ENCODE data around the gene MDM2. TPM values are rescaled to one million over a fixed set of nuclear protein-coding genes. Genes with fewer than 3 reads are reported as not detected.

MDM2 gene
- total and polyA plus RNA-seq, 2 donors (not counting 3 experiments of a cell fraction or from before 2014, with no cell fraction given), result 16.7 to 270 TPM

DNA sequence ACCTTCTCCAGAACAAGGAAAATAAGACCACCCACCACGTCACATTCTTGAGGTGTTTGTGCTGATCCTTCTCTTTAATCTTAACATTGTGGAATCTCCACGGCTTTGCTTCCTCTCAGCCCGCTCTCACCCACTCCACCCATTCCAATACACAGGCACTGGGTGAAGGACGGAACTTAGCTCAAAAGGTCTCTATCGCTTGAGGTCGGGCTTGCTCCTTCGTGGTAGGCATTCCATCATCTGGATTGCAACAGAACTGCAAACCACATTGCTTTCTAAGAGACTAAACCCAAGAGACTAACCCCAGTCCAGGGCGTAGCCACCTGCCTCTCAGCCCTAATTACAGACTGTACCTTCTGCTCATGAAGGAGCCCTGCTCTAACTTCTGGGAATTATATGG is 24.0 kb upstream of the MDM2 start:
- ChIA-PET POLR2A (no interaction called here), CTCF (interaction anchor here (0.6 to 1.0 kb wide), 2 partner anchors 21 to 27 kb away, joined by 3 to 4 read pairs; no protein-coding TSS in a partner anchor)
- Histone ChIP-seq H3K4me2 (ENCODE audit: insufficient read depth, low read length) (no peak overlapping the region), H3K4me1 (ENCODE audit: control insufficient read depth, extremely low read depth, insufficient read depth, low read length) (peaks cover 18% of the 10 kb centered on the region), H3K9me3 (replicated peaks; ENCODE audit: control insufficient read depth, insufficient read depth, low read length) (no peaks in the 10 kb centered on the region), H3K9ac (replicated peaks; ENCODE audit: extremely low read depth, insufficient read depth, low read length) (no peak overlapping the region), H3K9me1 (replicated peaks; ENCODE audit: control insufficient read depth, extremely low read depth, insufficient read depth, low read length) (no peaks in the 10 kb centered on the region), H3K27me3 (ENCODE audit: control insufficient read depth in 2 of 2, insufficient read depth in 2 of 2, low read length in 2 of 2) (no peaks in the 10 kb centered on the region), H3K36me3 (ENCODE audit: control insufficient read depth in 2 of 2, extremely low read depth in 1 of 2, insufficient read depth in 2 of 2, low read length in 2 of 2) (no peaks in the 10 kb centered on the region), H3K27ac (ENCODE audit: insufficient read depth, low read depth, low read length) (no peak overlapping the region), H2AFZ (ENCODE audit: low read depth, low read length) (no peak overlapping the region), H4K20me1 (replicated peaks; ENCODE audit: control insufficient read depth, extremely low read depth, insufficient read depth, low read length) (no peaks in the 10 kb centered on the region), H3K4me3 (replicated peaks in 1 of 3; ENCODE audit: insufficient read depth in 1 of 3, low read depth in 1 of 3, low read length in 3 of 3) (no peak overlapping the region), H3K79me2 (ENCODE audit: control insufficient read depth, insufficient read depth, low read length) (no peaks in the 10 kb centered on the region)
- dilution Hi-C loops (cut with MboI; ENCODE audit: extremely low pct_ligation_motif_present, low sequenced_read_pairs), result no loop called here
- TF ChIP-seq MYC (IDR thresholded peaks at IDR 0.05; ENCODE audit: low read depth, low read length) (no peak), CTCF (IDR thresholded peaks at IDR 0.05; ENCODE audit: extremely low read depth in 1 of 2, insufficient read depth in 1 of 2, low read depth in 1 of 2, low read length in 2 of 2) (no peak), GATA2 (IDR thresholded peaks at IDR 0.05; ENCODE audit: insufficient read depth, insufficient read length, low read depth, low read length) (no peak), POLR2AphosphoS5 (IDR thresholded peaks at IDR 0.05; ENCODE audit: insufficient read depth, low read depth, low read length) (no peak), FOS (IDR thresholded peaks at IDR 0.05; ENCODE audit: borderline replicate concordance, insufficient read depth, low read length) (no peak)
- TF ChIP-seq, protein P1, sequence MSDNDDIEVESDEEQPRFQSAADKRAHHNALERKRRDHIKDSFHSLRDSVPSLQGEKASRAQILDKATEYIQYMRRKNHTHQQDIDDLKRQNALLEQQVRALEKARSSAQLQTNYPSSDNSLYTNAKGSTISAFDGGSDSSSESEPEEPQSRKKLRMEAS (IDR thresholded peaks at IDR 0.05; ENCODE audit: insufficient read depth, insufficient read length), result no peak
- FAIRE-seq, result no peak
- intact Hi-C loops (cut with micrococcal nuclease), result no loop called here
- no peak for DNase-seq (ENCODE audit: low read depth, low spot score)
- no TSS peak for BruUV-seq (replicated peaks)
